HEK293 (cell line): ENCODE measurements around the gene FXYD3.

Experiments used
- CTCF ChIA-PET: fragments of 350-600 bp; formaldehyde crosslinking; extraction: SDS; loops from one replicate; lab custom pipeline; 2021; ENCODE audit warnings: antibody characterized with exemption; lab: Yijun Ruan, JAX
- POLR2A ChIA-PET: fragments of 300-600 bp; formaldehyde crosslinking; extraction: SDS; loops from one replicate; lab custom pipeline; 2020; ENCODE audit warnings: antibody characterized with exemption, inconsistent platforms; lab: Yijun Ruan, JAX
- H3K27ac ChIP-seq: fragments of 200-500 bp; sonication (Bioruptor generic); 2 replicates; pipeline ENCODE4 v1.5.1; 2014; ENCODE audit warnings: low read depth, low read length, control low read depth, inconsistent platforms; ENCODE audit errors: extremely low read depth
- H3K36me3 ChIP-seq, 2 experiments: fragments of 200-500 bp in 1 of 2; sonication (Bioruptor generic) in 1 of 2; 1 replicate in 1 of 2; 2 replicates in 1 of 2; pipeline ENCODE4 v1.5.1; 2014 to 2017; ENCODE audit warnings: inconsistent platforms in 2 of 2, low read length in 2 of 2; ENCODE audit not compliant: control insufficient read depth in 2 of 2, insufficient read depth in 1 of 2
- H3K4me1 ChIP-seq: fragments of 200-500 bp; sonication (Bioruptor generic); 2 replicates; pipeline ENCODE4 v1.5.1; 2014; ENCODE audit warnings: mild to moderate bottlenecking, low read length, inconsistent platforms; ENCODE audit not compliant: control insufficient read depth, insufficient read depth
- H3K4me3 ChIP-seq: 2 replicates; pipeline ENCODE4 v1.5.1; 2011; ENCODE audit warnings: low read depth, mild to moderate bottlenecking, control low read depth, low read length, moderate library complexity
- H3K9me3 ChIP-seq: fragments of 200-500 bp; sonication (Bioruptor generic); 2 replicates; pipeline ENCODE4 v1.5.1; 2014; ENCODE audit warnings: low read depth, low read length, inconsistent platforms; ENCODE audit not compliant: control insufficient read depth, insufficient read depth
- ATF2 ChIP-seq: fragments of 450-650 bp; formaldehyde crosslinking; IDR thresholded peaks from 2 replicates; pipeline ENCODE4 v1.5.1; 2016; ENCODE audit warnings: missing biosample characterization, missing genetic modification characterization, low read depth
- FEZF1 ChIP-seq: fragments of 450-650 bp; formaldehyde crosslinking; IDR thresholded peaks from 2 replicates; pipeline ENCODE4 v1.5.1; 2016; ENCODE audit warnings: missing biosample characterization, missing genetic modification characterization
- IKZF3 ChIP-seq: fragments of 450-650 bp; IDR thresholded peaks from 2 replicates; pipeline ENCODE4 v1.5.0; 2018; ENCODE audit warnings: missing biosample characterization, mild to moderate bottlenecking, missing genetic modification characterization, moderate library complexity
- PRDM1 ChIP-seq: fragments of 450-650 bp; formaldehyde crosslinking; IDR thresholded peaks from 2 replicates; pipeline ENCODE4; 2016; ENCODE audit warnings: missing biosample characterization, missing genetic modification characterization
- PRDM2 ChIP-seq: fragments of 450-650 bp; formaldehyde crosslinking; IDR thresholded peaks from 2 replicates; pipeline ENCODE4 v1.5.1; 2016; ENCODE audit warnings: missing biosample characterization, missing genetic modification characterization, borderline replicate concordance
- RBAK ChIP-seq: fragments of 450-650 bp; formaldehyde crosslinking; IDR thresholded peaks from 2 replicates; pipeline ENCODE4 v1.5.1; 2016; ENCODE audit warnings: missing biosample characterization, missing genetic modification characterization
- SCRT2 ChIP-seq: fragments of 450-650 bp; formaldehyde crosslinking; IDR thresholded peaks from 2 replicates; pipeline ENCODE4 v1.5.1; 2016; ENCODE audit warnings: missing biosample characterization, missing genetic modification characterization
- ZBTB11 ChIP-seq: fragments of 450-650 bp; formaldehyde crosslinking; conservative IDR thresholded peaks from 2 replicates; pipeline ENCODE4 v1.5.1; 2016; ENCODE audit warnings: low read depth, missing biosample characterization, missing genetic modification characterization
- ZBTB17 ChIP-seq: fragments of 450-650 bp; formaldehyde crosslinking; IDR thresholded peaks from 2 replicates; pipeline ENCODE4 v1.5.1; 2016; ENCODE audit warnings: missing biosample characterization, missing genetic modification characterization
- ZFP69B ChIP-seq: fragments of 450-650 bp; formaldehyde crosslinking; IDR thresholded peaks from 2 replicates; pipeline ENCODE4 v1.5.1; 2016; ENCODE audit warnings: missing biosample characterization, missing genetic modification characterization
- ZIC2 ChIP-seq: fragments of 450-650 bp; formaldehyde crosslinking; IDR thresholded peaks from 2 replicates; pipeline ENCODE4 v1.5.1; 2016; ENCODE audit warnings: missing biosample characterization, missing genetic modification characterization
- ZNF138 ChIP-seq: fragments of 450-650 bp; formaldehyde crosslinking; IDR thresholded peaks from 2 replicates; pipeline ENCODE4 v1.5.1; 2016; ENCODE audit warnings: missing biosample characterization, missing genetic modification characterization, borderline replicate concordance
- ZNF223 ChIP-seq: fragments of 450-650 bp; formaldehyde crosslinking; IDR thresholded peaks from 2 replicates; pipeline ENCODE4 v1.5.1; 2016; ENCODE audit warnings: missing biosample characterization, missing genetic modification characterization
- ZNF266 ChIP-seq: fragments of 450-650 bp; formaldehyde crosslinking; IDR thresholded peaks from 2 replicates; pipeline ENCODE4 v1.5.1; 2016; ENCODE audit warnings: missing biosample characterization, missing genetic modification characterization, low read depth
- ZNF335 ChIP-seq: fragments of 450-650 bp; formaldehyde crosslinking; conservative IDR thresholded peaks from 2 replicates; pipeline ENCODE4 v1.5.1; 2016; ENCODE audit warnings: missing biosample characterization, missing genetic modification characterization
- ZNF391 ChIP-seq: fragments of 450-650 bp; formaldehyde crosslinking; IDR thresholded peaks from 2 replicates; pipeline ENCODE4 v1.5.1; 2016; ENCODE audit warnings: low read depth, missing biosample characterization, missing genetic modification characterization, borderline replicate concordance
- ZNF404 ChIP-seq: fragments of 450-650 bp; formaldehyde crosslinking; IDR thresholded peaks from 2 replicates; pipeline ENCODE4 v1.5.1; 2017; ENCODE audit warnings: missing biosample characterization, missing genetic modification characterization
- ZNF416 ChIP-seq: fragments of 450-650 bp; formaldehyde crosslinking; IDR thresholded peaks from 2 replicates; pipeline ENCODE4 v1.5.1; 2016; ENCODE audit warnings: missing biosample characterization, missing genetic modification characterization
- ZNF513 ChIP-seq: fragments of 450-650 bp; IDR thresholded peaks from 2 replicates; pipeline ENCODE4 v1.5.1; 2018; ENCODE audit warnings: missing biosample characterization, missing genetic modification characterization
- ZNF645 ChIP-seq: fragments of 450-650 bp; formaldehyde crosslinking; IDR thresholded peaks from 2 replicates; pipeline ENCODE4; 2016; ENCODE audit warnings: missing biosample characterization, missing genetic modification characterization
- ZNF843 ChIP-seq: fragments of 450-650 bp; formaldehyde crosslinking; IDR thresholded peaks from 2 replicates; pipeline ENCODE4 v1.5.1; 2016; ENCODE audit warnings: missing biosample characterization, missing genetic modification characterization

The FXYD3 gene

GRCh38 chr19:35154525-35155406, 39.1 kb downstream of the FXYD3 start, which contains the start of gene FXYD5 (continued):
- TF ChIP-seq ZBTB11 (tag by site-specific recombination): peak; percentile 70; the same call in 1 of the 2 replicates
- peak; percentile 56; the same call in 1 of the 2 replicates for TF ChIP-seq SCRT2
- TF ChIP-seq ZNF843 (tag by site-specific recombination): peak; percentile 87
- TF ChIP-seq ZNF416 (tag by site-specific recombination): no peak; the same call in 1 of the 2 replicates
- TF ChIP-seq ZFP69B (tag by site-specific recombination): peak; percentile 88
- TF ChIP-seq ZNF138 (tag by site-specific recombination): no peak
- peak; percentile 85 for TF ChIP-seq PRDM1
- peak; percentile 96 for TF ChIP-seq ZBTB17 (tag by site-specific recombination)
- TF ChIP-seq FEZF1 (tag by site-specific recombination): peak; percentile 6; the same call in 1 of the 2 replicates
- TF ChIP-seq IKZF3 (tag by site-specific recombination): peak; percentile 96
- TF ChIP-seq ZNF391 (tag by site-specific recombination): peak; percentile 96; the same call in 1 of the 2 replicates
- peak; percentile 100 for TF ChIP-seq ZNF335
- 0 out of 2 replicates have a peak, but pooled peaks have one; percentile 6 for TF ChIP-seq ZNF266 (tag by site-specific recombination)
- TF ChIP-seq, all 188 proteins: peak for 92

- CTCF ChIA-PET: interaction anchor here (1.5 to 5.9 kb wide), 3 partner anchors 10 to 20 kb away, joined by 6 to 82 read pairs (median 20); partner anchors contain the start of genes FXYD7 and LGI4
- Histone ChIP-seq H3K9me3 (no peaks in the 10 kb centered on the region), H3K27ac (peak overlapping the region; percentile 75; the same call in 1 of the 2 replicates), H3K36me3 (peaks cover 30 to 38% of the 10 kb centered on the region in 2 experiments), H3K4me1 (peaks cover 20% of the 10 kb centered on the region), H3K4me3 (peak overlapping the region; percentile 57)
- POLR2A ChIA-PET: interaction anchor here (2.1 kb wide), 1 partner anchor 11 kb away, joined by 8 read pairs; no protein-coding TSS in a partner anchor
- TF ChIP-seq ZNF513 (tag by site-specific recombination): no peak
- TF ChIP-seq RBAK (tag by site-specific recombination): no peak
- 0 out of 2 replicates have a peak, but pooled peaks have one; percentile 30 for TF ChIP-seq PRDM2 (tag by site-specific recombination)
- TF ChIP-seq ZNF223 (tag by site-specific recombination): peak; percentile 8; the same call in 1 of the 2 replicates
- TF ChIP-seq ZIC2 (tag by site-specific recombination): peak; percentile 55
- peak; percentile 39; the same call in 1 of the 2 replicates for TF ChIP-seq PRDM1
- TF ChIP-seq ZNF404 (tag by site-specific recombination): no peak
- no peak for TF ChIP-seq ATF2 (tag by site-specific recombination)
- peak; percentile 83; the same call in 1 of the 2 replicates for TF ChIP-seq ZNF645
These were observed 39.8 kb downstream of the FXYD3 start for GRCh38 chr19:35155441-35155840.
